HG03521 (cell line): Measurements from ENCODE around the gene MYBPH.

Experiments
- ATAC-seq: cut with Tn5 transposase; IDR thresholded peaks from one replicate; pipeline ENCODE4 v1.9.1; 2021; ENCODE audit warnings: mild to moderate bottlenecking, moderate library complexity; ENCODE audit not compliant: unreplicated experiment

The MYBPH gene, protein sequence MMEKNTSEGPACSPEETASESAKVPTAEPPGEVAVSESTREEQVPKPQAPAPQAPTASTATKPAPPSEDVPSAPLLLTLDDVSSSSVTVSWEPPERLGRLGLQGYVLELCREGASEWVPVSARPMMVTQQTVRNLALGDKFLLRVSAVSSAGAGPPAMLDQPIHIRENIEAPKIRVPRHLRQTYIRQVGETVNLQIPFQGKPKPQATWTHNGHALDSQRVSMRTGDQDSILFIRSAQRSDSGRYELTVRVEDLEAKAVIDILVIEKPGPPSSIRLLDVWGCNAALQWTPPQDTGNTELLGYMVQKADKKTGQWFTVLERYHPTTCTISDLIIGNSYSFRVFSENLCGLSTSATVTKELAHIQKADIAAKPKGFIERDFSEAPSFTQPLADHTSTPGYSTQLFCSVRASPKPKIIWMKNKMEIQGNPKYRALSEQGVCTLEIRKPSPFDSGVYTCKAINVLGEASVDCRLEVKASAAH

DNA sequence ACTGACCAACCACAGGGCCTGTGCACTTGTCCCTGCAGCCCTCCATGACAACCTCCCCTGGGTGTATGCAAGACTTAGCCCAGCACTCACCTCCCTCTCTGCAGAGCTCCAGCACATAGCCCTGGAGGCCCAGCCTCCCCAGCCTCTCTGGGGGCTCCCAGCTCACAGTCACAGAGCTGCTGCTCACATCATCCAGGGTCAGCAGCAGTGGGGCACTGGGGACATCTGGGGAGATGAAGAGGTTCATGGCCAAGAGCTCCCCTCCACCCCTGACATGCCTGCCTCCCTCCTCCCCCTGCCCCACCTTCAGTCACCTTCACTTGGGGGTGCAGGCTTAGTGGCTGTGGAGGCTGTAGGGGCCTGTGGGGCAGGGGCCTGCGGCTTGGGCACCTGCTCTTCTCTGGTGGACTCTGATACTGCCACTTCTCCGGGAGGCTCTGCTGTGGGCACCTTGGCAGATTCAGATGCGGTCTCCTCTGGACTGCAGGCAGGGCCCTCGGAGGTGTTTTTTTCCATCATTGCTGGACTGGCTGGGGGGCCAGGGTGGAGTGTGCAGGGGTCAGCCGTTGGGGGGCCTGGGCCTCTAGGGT, at the start of gene MYBPH:
Gene MYBPH (minus strand): TSS at position 590 of the 590 bp plus-strand sequence. CDS start 71 bp downstream, at position 519.
- ATAC-seq: no peak

DNA sequence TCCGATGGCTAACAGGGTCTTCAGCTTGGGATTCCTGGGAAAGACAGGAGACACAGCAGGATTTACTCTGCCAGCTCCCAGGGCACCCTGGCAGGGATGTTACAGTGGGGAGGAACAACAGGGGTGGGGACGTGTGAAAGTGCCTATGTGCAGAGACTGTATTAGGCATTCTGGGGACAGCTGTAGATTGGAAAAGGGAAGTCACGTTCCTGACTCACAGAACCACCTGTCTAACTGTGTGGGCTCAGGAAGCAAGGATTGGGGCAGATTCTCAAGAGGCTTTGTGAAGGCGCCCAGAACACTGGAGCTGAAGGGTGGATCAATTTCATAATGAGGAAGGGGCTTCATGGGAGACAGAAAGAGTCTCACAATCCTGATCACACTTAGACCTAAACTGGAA, 49.4 kb upstream of the MYBPH start:
- ATAC-seq: no peak

DNA sequence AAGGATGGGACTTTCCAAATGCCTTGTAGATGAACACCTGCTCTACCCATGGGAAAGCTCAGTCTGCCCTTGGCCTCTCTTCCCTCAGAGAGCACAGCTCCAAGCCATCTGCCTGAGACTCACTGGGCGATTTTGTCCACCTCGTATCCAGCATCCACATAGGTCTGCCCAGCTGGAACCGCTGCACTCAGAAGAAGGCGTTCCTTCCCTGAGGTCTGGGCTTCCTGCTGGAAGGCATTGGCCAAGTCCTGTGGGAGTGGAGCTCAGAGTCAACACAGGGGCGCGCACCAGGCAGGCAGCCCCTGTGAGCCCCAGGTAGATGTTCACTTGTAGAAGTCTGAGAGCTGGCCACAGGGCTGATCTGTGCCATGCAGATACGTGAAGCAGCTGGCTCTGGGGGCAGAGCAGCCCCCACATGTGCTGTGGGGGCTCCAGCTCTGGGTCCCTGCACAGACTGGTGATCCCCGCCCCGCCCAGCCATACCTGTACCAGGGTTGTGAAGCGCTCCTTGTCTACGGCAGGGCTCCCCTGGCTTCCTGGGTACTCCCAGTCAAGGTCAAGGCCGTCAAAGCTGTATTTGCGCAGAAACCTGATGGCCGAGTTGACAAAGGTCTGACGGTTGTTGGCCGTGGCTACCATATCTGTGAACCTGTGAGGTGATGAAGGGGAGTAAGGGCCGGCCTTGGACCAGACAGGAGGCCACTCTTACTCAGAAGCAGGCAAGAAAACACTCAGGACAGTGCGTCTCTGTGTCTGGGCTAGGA, 47.6 kb upstream of the MYBPH start:
- no peak for ATAC-seq

DNA sequence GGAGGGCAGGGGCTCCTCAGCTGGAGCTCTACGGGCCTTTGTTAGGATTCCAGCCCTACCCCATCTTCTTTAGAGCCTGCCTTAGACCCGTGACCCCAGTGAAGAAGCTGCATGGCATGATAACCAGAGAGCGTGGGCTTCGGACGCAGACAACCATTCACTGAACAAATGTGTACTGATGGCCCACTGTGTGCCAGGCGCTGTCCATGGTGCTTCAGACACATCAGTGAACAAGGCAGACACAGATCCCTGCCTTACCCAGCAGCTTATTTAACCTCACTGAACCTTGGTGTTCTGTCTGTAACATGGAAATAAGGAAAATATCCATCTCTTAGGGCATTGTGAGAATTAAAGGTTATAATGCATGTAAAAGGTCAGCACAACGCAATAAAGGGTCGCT, 44.3 kb upstream of the MYBPH start:
- no peak for ATAC-seq

DNA sequence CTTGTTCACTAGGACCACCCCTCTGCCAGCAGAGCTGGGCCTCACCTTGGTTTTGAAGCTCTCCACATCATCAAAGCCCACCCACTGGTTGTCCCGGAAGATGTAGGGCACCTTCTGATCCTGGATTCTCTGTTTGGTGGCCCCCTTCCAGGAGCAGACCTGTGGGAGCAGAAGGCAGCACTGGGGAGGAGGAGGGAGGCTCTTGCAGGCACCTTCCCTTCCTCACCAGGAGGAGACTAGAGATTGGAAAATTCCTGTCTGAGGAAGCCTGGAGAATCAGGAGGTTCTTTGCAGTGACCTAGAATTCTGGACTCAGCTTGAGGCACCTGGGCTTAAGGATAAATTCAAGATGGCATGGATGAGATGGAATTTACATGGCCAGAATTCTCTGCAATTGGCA, 43.5 kb upstream of the MYBPH start:
- ATAC-seq: no peak

DNA sequence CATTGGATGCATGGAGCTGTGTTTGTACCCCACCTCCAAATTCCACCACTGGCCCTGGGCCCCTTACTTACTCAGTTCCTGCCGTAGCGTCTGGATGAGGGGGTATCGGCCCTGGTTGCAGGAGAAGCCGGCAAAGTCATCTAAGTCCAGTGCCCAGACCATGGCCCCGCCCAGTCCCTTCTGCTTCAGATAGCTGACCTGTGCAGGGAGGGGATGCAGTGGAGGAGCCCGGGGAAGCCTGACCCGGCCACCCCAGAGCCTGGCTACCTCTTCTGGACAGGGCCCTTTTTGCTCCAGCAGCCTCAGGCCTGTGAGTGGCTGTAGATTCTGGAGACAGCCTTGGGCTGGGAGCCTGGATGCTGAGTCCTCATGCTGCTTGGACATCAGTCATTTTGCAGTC, 42.0 kb upstream of the MYBPH start:
- ATAC-seq: no peak

DNA sequence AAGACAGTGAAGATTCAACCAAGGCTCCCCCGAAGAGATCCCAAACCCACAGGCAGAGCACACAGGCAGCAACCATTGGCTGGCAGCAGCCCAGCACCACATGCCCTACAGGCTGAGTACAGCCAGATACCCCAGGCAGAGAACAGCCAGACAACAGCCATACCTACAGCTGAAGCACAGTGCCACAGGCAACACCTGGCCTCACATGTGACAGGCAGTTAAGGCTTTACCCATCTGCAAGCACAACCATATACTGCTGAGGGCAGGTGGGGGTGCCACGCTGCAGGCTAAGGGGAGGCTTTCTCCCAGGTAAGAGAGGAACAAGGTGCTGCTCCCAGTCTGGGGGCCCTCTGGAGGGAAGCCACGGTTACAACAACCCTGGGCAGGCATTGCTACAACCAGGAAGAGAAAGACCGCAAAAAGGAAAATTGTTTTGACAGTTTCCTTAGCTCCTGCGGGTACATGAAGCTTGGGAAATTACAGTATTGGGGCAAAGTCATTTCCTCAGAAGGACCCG, 41.6 kb upstream of the MYBPH start:
- no peak for ATAC-seq

DNA sequence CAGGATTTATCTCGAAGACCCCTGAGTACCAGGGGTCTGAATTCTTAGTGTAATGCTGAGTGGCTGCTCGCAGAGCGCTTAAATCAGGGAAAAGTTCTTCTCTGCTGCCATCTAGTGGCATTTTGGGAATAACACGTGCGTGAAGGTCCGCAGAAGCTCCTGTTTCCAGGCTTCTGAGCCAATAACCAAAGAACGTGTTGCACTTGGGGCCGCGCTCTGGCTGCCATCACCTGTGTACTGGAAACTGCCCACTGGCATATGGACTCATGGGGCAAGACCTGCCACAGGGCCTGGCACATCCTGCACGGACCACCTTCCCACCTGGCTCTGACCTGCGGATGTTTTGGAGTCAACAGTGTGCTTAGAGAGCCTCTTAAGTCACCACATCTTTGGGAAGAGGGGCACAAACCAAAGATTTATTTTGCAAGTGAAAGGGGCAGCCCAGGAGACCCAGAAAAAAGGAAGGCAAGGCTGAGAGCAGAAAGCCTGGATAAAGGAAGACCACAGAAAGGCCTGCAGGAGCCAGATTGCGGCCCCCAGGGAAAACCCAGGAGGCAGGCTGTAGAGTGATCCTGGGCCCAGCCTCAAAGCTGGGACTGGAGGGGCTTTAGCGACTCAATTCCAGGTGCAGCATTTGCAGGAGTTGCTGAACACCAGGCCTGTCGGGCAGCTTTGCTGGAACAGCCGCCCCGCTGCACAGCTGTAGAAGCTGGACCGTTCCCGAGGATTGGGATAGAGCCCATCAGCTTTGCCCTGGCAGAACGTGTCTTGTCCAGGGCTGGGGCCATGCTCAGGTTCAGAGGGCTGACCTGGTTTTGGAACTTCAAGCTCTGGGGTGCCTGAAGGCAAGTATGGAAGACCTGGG, 40.9 kb upstream of the MYBPH start:
- ATAC-seq: no peak

DNA sequence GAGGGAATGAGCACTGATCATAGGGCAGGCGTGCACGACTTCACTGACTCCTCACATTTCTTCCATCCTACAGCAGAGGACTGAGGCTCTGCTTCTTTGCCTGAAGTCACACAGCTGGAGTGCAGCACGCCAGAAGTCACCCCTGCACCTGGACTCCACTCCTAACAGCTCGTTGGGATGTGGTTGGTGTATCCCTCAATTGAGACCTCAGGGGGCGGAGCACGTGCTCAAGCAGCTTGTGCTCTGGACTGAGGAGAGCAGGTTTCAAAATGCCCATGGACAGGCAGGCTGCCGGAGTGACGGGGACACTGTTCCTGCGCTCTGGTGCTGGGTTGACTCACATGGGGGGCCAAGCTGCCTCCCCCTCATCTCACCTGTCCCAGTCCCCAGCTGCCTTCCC, 39.9 kb upstream of the MYBPH start:
- ATAC-seq: no peak

DNA sequence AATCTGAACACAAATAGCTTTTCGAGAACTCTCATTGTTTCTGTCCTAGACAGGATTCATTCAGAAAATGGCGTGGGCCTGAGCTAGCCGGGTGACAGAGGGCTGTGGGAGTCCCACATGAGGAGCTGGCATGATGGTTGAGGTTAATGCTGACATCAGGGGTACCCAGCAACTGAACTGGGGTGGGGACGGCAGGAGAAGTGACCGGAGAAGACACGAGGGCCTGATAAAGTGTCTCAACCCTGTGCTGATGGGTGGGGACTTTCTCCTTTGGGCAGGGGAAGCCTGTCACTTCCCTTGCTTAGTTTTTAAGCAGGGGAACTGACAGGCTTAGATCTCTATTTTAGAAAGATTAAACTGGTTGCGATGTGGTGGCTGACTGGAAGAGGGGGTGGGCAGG, 39.2 kb upstream of the MYBPH start:
- ATAC-seq: no peak

DNA sequence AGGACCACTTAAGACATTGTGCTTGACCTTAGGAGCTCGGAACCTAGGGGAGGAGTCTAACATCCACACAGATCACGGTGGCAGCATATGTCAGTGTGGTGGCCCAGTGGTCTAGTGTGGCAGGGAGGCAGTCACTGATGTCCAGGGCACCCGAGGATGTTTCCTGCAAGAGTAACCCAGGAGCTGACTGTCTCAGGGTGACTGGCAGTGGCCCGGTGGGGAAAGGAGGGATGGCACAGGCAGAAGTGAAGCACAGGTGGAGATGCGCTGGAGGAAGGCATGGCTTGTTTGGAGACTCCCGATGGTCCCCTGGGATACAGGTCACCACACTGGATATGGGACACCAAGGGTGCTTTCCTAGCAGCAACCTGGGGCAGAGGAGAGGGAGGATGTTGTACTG, 37.5 kb upstream of the MYBPH start:
- ATAC-seq: no peak

DNA sequence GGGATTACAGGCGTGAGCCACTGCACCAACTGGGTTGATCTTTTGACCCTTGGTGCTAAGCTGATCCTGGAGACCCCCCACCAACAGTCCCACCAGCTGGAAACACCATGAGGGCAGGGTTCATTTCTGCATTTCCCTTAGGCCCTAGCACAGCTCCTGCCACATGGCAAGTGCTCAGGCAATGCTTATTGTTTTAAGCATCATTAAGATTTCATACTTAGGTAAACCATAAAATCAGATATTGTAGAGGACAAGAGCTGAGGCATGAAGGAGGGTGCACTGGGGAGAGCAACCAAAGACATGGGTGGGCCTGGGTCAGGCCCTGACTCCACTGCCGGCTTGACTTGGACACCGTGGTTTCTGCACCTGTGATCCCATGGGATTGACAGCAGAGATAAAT, 36.2 kb upstream of the MYBPH start:
- ATAC-seq: no peak

DNA sequence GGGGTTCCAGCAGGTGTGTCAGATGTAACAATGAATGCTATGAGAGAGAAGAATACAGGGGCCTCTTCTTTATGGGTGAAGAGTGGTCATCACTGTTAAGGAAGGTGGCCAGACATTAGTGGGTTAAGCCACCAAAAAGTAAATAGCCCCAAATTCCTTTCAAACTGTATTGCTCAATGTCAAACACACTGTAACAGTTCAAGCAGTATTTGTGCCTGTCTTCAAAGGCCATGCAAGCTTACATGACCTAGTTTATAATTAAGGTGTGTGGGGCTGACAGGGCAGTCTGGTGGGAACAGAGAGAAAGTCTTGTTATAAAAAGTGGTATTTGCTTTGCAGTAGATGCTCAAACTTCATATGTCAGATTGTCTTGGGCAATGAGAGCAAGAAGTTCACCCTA, 35.4 kb upstream of the MYBPH start:
- no peak for ATAC-seq

DNA sequence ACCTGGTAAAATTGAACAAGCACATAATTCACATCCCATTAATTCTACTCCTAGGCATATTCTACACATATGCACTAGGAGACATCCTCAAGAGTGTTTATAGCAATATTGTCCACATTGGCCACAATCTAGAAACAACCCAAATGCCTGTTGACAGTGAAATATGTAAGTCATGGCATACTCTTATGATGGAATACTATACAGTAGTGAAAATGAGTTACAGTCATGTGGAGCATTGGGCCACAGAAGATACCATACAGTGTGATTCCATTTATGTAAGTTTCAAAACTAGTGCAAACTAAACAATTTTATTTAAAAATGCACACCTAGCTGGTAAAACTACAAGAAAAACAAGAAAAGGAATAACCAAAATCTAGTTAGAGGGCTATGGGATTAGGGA, 34.7 kb upstream of the MYBPH start:
- ATAC-seq: no peak

DNA sequence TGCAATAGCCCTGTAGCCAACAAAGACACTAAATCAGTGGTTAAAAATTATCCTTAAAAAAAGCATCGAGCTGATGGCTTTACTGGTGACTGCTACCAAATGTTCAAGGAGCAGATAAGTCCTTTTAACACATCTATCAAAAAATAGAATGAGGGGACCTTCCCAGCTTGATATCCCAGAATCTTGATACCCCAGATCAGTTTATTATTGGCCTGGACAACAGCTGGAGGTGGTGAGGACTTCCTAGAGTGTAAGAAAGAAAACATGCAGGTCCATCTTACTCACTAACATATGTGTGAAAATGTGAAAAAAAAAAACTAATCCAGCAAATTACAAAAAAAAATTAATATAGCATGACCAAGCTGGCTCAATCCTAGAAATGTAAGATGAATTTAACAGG, 32.6 kb upstream of the MYBPH start:
- ATAC-seq: no peak

DNA sequence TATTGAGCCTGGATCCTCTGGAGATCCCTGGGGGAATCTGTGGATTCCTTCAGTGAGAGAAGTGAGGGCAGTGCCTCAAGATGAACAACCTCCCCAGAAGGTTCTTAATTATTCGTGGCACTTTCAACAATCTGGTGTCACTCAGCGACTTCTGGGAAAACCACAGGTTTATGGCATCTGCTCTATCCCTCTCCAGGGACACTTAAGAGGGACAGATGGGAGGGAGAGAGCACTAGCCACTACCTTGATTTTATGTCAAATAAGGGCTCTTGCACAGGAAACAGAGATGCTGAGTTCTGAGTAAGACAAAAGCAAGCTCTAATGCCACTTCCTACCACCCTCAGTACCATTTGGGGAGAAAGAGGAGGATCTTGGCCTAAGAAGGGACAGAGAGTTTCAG, 32.1 kb upstream of the MYBPH start:
- no peak for ATAC-seq

DNA sequence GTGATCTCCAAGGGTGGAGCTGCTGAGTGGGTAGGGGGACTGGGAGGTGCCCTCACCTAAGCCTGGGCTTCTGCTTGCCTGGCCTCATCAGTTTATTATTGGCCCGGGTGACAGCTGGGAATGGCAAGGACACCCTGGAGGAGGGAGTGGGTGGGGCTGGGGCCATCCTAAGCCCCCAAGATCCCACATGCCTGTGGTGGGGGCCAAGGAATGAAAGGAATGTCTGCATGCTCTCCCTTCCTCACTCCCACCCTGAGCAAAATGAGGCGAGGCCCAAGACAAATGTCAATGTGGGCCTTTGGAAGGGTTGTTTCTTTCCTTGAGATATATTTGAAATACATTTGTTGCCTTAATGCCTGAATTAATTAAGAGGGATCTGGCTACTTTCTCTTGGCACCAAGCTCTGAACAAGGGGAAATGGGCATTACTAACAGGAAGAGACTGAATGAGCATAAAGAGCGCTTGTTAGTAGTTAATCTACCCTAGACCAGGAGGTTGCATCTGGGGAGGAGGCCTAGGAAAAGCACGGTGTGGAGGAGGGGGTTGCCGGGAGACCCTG, 30.6 kb upstream of the MYBPH start:
- ATAC-seq: no peak

DNA sequence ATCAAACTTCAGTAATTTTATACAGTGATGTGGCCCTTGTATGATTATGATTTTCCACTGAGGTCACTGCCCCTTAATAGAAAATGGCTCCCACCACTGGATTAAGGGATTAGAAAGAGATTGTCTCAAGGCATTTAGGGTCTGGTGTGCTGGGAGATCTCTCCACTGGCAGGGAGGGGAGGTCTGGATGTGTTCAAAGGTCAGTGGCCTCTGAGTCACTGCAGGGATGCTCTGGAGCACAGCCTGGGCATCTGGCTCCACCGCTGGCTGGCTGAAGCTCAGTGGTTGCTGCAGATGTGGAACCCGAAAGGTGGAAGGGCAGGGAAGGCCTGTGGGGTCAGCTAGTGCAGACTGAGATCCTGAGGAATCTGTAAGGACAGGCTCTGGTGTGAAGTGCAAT, 29.1 kb upstream of the MYBPH start:
- no peak for ATAC-seq

DNA sequence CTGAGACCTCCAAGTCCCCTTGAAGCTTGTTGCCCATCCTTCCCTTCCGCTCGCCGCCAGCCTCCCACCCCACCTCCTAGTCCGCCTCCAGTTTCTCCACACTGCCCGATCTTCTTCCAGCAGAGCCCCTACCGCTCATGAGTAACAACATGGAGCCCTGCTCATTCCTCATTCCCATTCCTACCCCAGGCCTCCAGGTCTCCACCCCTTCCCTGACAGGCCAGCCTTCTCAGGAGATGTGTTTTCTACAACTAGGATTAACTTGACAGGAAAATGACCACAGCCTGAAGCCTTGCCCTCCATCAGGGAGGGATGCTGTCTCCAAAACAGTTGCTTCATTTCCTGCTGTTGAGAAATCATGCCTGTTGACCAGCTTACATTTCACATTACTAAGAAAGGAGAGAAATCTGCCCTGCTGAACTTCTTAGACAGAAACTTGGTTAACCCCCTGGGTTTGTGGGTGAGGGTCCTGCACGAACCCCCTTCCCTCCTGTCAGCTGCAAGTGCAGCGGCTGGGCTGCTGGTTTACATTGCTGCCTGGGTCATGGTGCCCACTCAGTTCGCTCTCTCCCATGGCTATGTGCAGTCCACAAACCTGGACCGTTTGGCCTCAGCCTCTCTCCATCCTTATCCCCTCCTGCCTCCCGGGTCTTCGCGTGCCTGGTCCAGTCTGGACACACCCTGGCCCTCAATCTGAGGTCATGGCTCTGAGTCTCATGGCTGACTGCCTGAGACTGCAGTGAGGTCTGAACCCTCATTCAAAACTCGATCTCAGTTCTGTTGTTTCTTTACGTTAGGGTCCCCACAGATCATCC, 27.0 kb upstream of the MYBPH start:
- ATAC-seq: no peak
